OCI-LY1 (cell line): ENCODE data around the gene BORCS6.

Source experiments
- CTCF ChIP-seq: fragments of 200-600 bp; sonication (generic), shearing (Covaris generic); IDR thresholded peaks from 2 replicates; pipeline ENCODE4 v1.5.1; 2017; ENCODE audit warnings: mild to moderate bottlenecking, antibody characterized with exemption, low read length, moderate library complexity, mixed read lengths
- EZH2 ChIP-seq: fragments of 200-600 bp; sonication (generic), shearing (Covaris generic); IDR thresholded peaks from 2 replicates; pipeline ENCODE4 v1.8.0; 2017; ENCODE audit warnings: borderline replicate concordance, mixed run types, mild to moderate bottlenecking, antibody characterized with exemption, low read length, moderate library complexity, mixed read lengths

- TF ChIP-seq EZH2 (no peak), CTCF (no peak)
These were observed 47.2 kb upstream of the BORCS6 start for GRCh38 chr17:8237175-8237574.
